ENCODE measurements around the gene SIK3. TPM values are rescaled to one million over a fixed set of nuclear protein-coding genes. Genes with fewer than 3 reads are reported as not detected.

The SIK3 gene
- total RNA-seq, 4 donors from 2014 or later, result 45.0 to 70.2 (median 48.8) TPM

- Histone ChIP-seq H3K4me3 (no peak overlapping the region), H3K27me3 (no peaks in the 10 kb centered on the region), H3K9me3 (no peaks in the 10 kb centered on the region), H3K27ac (peak overlapping the region in 1 of 4 donors; percentile 67), H3K36me3 (peaks cover 0 to 21% (median 0%) of the 10 kb centered on the region in 3 donors), H3K4me1 (peaks cover 0 to 4% (median 0%) of the 10 kb centered on the region in 4 donors)
- DNase-seq (ENCODE audit: low spot score in 2 of 2), result peak in 1 of 2 donors; percentile 39
- TF ChIP-seq POLR2A (IDR thresholded peaks at IDR 0.05) (no peak), EP300 (IDR thresholded peaks at IDR 0.05) (peak in 1 of 2 donors; percentile 17), CTCF (IDR thresholded peaks at IDR 0.05) (peak; percentile 59 to 81 (median 65))
- 44% methylated on average over 5 of the region's 5 CpGs for WGBS, 2 donors
These were observed 218.2 kb downstream of the SIK3 start for GRCh38 chr11:116879800-116880625.

- TF ChIP-seq CTCF (IDR thresholded peaks at IDR 0.05), result no peak
- TF ChIP-seq POLR2A (IDR thresholded peaks at IDR 0.05), result no peak
- no peak for DNase-seq (ENCODE audit: low spot score in 2 of 2)
- Histone ChIP-seq H3K36me3 (peaks cover 0 to 54% (median 6%) of the 10 kb centered on the region in 3 donors), H3K4me3 (no peak overlapping the region), H3K9me3 (no peaks in the 10 kb centered on the region), H3K4me1 (peaks cover 0 to 4% (median 0%) of the 10 kb centered on the region in 4 donors), H3K27me3 (no peaks in the 10 kb centered on the region), H3K27ac (no peak overlapping the region)
- WGBS, 2 donors, result 90 to 91% methylated on average over 8 of the region's 8 CpGs
These were observed 221.6 kb downstream of the SIK3 start for GRCh38 chr11:116876656-116877055.

GRCh38 chr11:116875194-116875593 is 223.0 kb downstream of the SIK3 start:
- no peak overlapping the region for H3K27ac ChIP-seq
- DNase-seq (ENCODE audit: low spot score in 2 of 2), result no peak
- peaks cover 0 to 69% (median 6%) of the 10 kb centered on the region in 3 donors for H3K36me3 ChIP-seq
- TF ChIP-seq EP300 (IDR thresholded peaks at IDR 0.05), result no peak
- no peak for TF ChIP-seq POLR2A (IDR thresholded peaks at IDR 0.05)
- no peak for TF ChIP-seq CTCF (IDR thresholded peaks at IDR 0.05)
- no peaks in the 10 kb centered on the region for H3K27me3 ChIP-seq
- WGBS, 2 donors, result 94 to 99% methylated on average over 7 of the region's 7 CpGs
- H3K4me3 ChIP-seq, result no peak overlapping the region
- peaks cover 0 to 7% (median 0%) of the 10 kb centered on the region in 4 donors for H3K4me1 ChIP-seq
- no peaks in the 10 kb centered on the region for H3K9me3 ChIP-seq

- no peak for DNase-seq (ENCODE audit: low spot score in 2 of 2)
- peaks cover 0 to 79% (median 8%) of the 10 kb centered on the region in 3 donors for H3K36me3 ChIP-seq
These were observed 224.0 kb downstream of the SIK3 start for GRCh38 chr11:116874251-116874650.

More at GRCh38 chr11:116874251-116874650, 224.0 kb downstream of the SIK3 start:
- Histone ChIP-seq H3K27me3 (no peaks in the 10 kb centered on the region), H3K27ac (no peak overlapping the region), H3K4me3 (no peak overlapping the region), H3K9me3 (no peaks in the 10 kb centered on the region), H3K4me1 (peaks cover 0 to 4% (median 0%) of the 10 kb centered on the region in 4 donors)
- TF ChIP-seq EP300 (IDR thresholded peaks at IDR 0.05), result no peak
- TF ChIP-seq CTCF (IDR thresholded peaks at IDR 0.05), result no peak
- no peak for TF ChIP-seq POLR2A (IDR thresholded peaks at IDR 0.05)
- 79 to 81% methylated on average over 2 of the region's 2 CpGs for WGBS, 2 donors
